ENCODE data around the gene PRKAB2. TPM values are rescaled to one million over a fixed set of nuclear protein-coding genes. Genes with fewer than 3 reads are reported as not detected.

Gene PRKAB2
- total RNA-seq, 1 donor from 2014 or later, result 26.7 TPM

Other genes with a start within 250 kb of the PRKAB2 start
- gene NBPF12, start 234.1 kb downstream of the PRKAB2 start, total RNA-seq (ENCODE audit: unreplicated experiment), result 14.7 TPM
- gene FMO5, start 52.9 kb upstream of the PRKAB2 start, total RNA-seq (ENCODE audit: unreplicated experiment), result 0.25 TPM
- 35.2 TPM for gene CHD1L, start 70.2 kb upstream of the PRKAB2 start, total RNA-seq (ENCODE audit: unreplicated experiment)